ENCODE data around the gene THAP11. TPM values are rescaled to one million over a fixed set of nuclear protein-coding genes. Genes with fewer than 3 reads are reported as not detected.

The THAP11 gene
- total RNA-seq, 1 experiment from 2014 or later: 38.3 TPM

GRCh38 chr16:67883872-67884261 is 41.7 kb downstream of the THAP11 start:
- no peak overlapping the region for H3K4me3 Mint-ChIP-seq (ENCODE audit: low read depth, unreplicated experiment)
- TF ChIP-seq CTCF (IDR thresholded peaks at IDR 0.05; ENCODE audit: unreplicated experiment): peak; percentile 89
- intact Hi-C loops (cut with micrococcal nuclease; ENCODE audit: unreplicated experiment): no loop called here
- no peaks in the 10 kb centered on the region for H3K9me3 Mint-ChIP-seq (ENCODE audit: low read depth, unreplicated experiment)
- BruUV-seq (replicated peaks): no TSS peak
- no peak overlapping the region for H3K27ac Mint-ChIP-seq (ENCODE audit: unreplicated experiment)
- CTCF ChIA-PET: interaction anchor here (0.6 to 2.1 kb wide), 11 partner anchors 9 to 328 kb away, joined by 3 to 10 read pairs (median 5); partner anchors contain the start of genes EDC4, PSKH1, RANBP10 and TSNAXIP1
- H3K36me3 Mint-ChIP-seq (ENCODE audit: insufficient read depth, unreplicated experiment): peaks cover 52% of the 10 kb centered on the region
- peak; percentile 86 for DNase-seq
- no peaks in the 10 kb centered on the region for H3K27me3 Mint-ChIP-seq (ENCODE audit: unreplicated experiment)
- peaks cover 10% of the 10 kb centered on the region for H3K4me1 Mint-ChIP-seq (ENCODE audit: low read depth, unreplicated experiment)

- Mint-ChIP-seq H3K4me3 (ENCODE audit: low read depth, unreplicated experiment) (no peak within 1 kb of the TSS), H3K27me3 (ENCODE audit: unreplicated experiment) (no peaks in the 10 kb centered on the region), H3K36me3 (ENCODE audit: insufficient read depth, unreplicated experiment) (peaks cover 44% of the 10 kb centered on the region), H3K27ac (ENCODE audit: unreplicated experiment) (no peak within 1 kb of the TSS), H3K4me1 (ENCODE audit: low read depth, unreplicated experiment) (peaks cover 10% of the 10 kb centered on the region), H3K9me3 (ENCODE audit: low read depth, unreplicated experiment) (no peaks in the 10 kb centered on the region)
- CTCF ChIA-PET: interaction anchor here (0.5 to 2.1 kb wide), 5 partner anchors 8 to 156 kb away, joined by 3 to 10 read pairs (median 5); partner anchors contain the start of genes EDC4 and PSKH1
- no TSS peak for BruUV-seq (replicated peaks)
- intact Hi-C loops (cut with micrococcal nuclease; ENCODE audit: unreplicated experiment): no loop called here
- no peak for TF ChIP-seq CTCF (IDR thresholded peaks at IDR 0.05; ENCODE audit: unreplicated experiment)
- no peak for DNase-seq
These were observed 42.6 kb downstream of the THAP11 start, which contains the start of gene NRN1L for GRCh38 chr16:67884684-67885083. Gene NRN1L, plus strand, starts transcription at chr16:67884885. Its CDS starts 19 bp downstream, at chr16:67884904.

GRCh38 chr16:67885545-67885944 is 43.4 kb downstream of the THAP11 start:
- Mint-ChIP-seq H3K4me1 (ENCODE audit: low read depth, unreplicated experiment) (peaks cover 10% of the 10 kb centered on the region), H3K9me3 (ENCODE audit: low read depth, unreplicated experiment) (no peaks in the 10 kb centered on the region), H3K27ac (ENCODE audit: unreplicated experiment) (no peak overlapping the region), H3K4me3 (ENCODE audit: low read depth, unreplicated experiment) (no peak overlapping the region), H3K27me3 (ENCODE audit: unreplicated experiment) (no peaks in the 10 kb centered on the region), H3K36me3 (ENCODE audit: insufficient read depth, unreplicated experiment) (peaks cover 36% of the 10 kb centered on the region)
- CTCF ChIA-PET: interaction anchor here (0.8 kb wide), 1 partner anchor 66 kb away, joined by 4 read pairs; no protein-coding TSS in a partner anchor
- no peak for TF ChIP-seq CTCF (IDR thresholded peaks at IDR 0.05; ENCODE audit: unreplicated experiment)
- DNase-seq: no peak
- intact Hi-C loops (cut with micrococcal nuclease; ENCODE audit: unreplicated experiment): no loop called here
- BruUV-seq (replicated peaks): no TSS peak

GRCh38 chr16:67885976-67886375 is 43.9 kb downstream of the THAP11 start:
- Mint-ChIP-seq H3K9me3 (ENCODE audit: low read depth, unreplicated experiment) (no peaks in the 10 kb centered on the region), H3K27ac (ENCODE audit: unreplicated experiment) (no peak overlapping the region), H3K27me3 (ENCODE audit: unreplicated experiment) (no peaks in the 10 kb centered on the region), H3K4me1 (ENCODE audit: low read depth, unreplicated experiment) (peaks cover 10% of the 10 kb centered on the region), H3K36me3 (ENCODE audit: insufficient read depth, unreplicated experiment) (peaks cover 33% of the 10 kb centered on the region), H3K4me3 (ENCODE audit: low read depth, unreplicated experiment) (no peak overlapping the region)
- TF ChIP-seq CTCF (IDR thresholded peaks at IDR 0.05; ENCODE audit: unreplicated experiment): no peak
- DNase-seq: no peak
- intact Hi-C loops (cut with micrococcal nuclease; ENCODE audit: unreplicated experiment): no loop called here
- CTCF ChIA-PET: interaction anchor here (0.6 to 0.8 kb wide), 2 partner anchors 66 to 1171 kb away, joined by 4 read pairs; no protein-coding TSS in a partner anchor
- BruUV-seq (replicated peaks): no TSS peak

Data from Calu3 (cell line).